GM12891 (cell line): ENCODE results near the gene ARHGEF17.

Experiments used
- POLR2A ChIP-seq: IDR thresholded peaks from 2 replicates; pipeline ENCODE4 v1.6.1; 2011; ENCODE audit warnings: low read depth, low read length, control low read depth
- POLR2AphosphoS5 ChIP-seq: IDR thresholded peaks from 2 replicates; pipeline ENCODE4 v1.6.1; 2011; ENCODE audit warnings: low read depth, low read length, control low read depth
- POU2F2 ChIP-seq: IDR thresholded peaks from 2 replicates; pipeline ENCODE4 v1.6.1; 2011; ENCODE audit warnings: low read depth, mild to moderate bottlenecking, control low read depth, low read length, moderate library complexity
- SPI1 ChIP-seq: IDR thresholded peaks from 2 replicates; pipeline ENCODE4 v1.6.1; 2011; ENCODE audit warnings: low read depth, low read length, control low read depth
- TAF1 ChIP-seq: IDR thresholded peaks from 2 replicates; pipeline ENCODE4 v1.6.1; 2011; ENCODE audit warnings: low read depth, low read length, control low read depth

DNA sequence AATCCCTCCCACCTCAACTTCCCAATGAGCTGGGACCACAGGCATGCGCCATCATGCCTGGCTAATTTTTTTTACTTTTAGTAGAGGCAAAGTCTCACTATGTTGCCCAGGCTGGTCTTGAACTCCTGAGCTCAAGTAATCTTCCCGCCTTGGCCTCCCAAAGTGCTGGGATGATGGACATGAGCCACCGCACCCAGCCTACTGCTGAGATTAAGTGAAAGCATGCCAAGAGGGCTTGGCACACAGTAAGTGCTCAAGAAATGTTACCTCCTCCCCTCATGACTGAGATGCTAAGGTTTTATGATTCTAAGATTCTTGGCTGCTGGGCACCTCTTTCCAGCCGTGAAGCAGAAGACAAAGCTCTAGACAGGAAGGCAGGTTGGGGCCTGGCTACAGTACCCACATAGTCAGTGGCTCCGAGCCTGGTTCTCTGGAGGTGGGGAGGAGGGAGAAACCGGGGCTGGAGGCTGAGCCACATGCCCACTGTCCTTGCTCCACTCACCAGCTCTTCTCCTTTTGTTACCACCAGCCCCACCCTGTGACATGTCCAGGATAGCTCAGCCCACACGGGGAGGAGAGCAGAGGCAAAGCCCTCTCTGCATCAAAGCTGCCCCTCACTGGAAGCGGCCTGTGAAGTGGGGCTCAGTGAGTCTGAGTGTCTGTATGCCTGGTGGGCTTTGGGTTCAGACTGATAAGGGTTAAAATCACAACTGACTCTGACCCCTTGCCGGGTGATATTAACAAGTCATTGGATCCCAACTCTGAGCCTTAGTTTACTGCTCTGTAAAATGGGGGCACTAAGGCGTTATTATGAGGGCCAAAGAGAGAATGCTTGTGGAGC lies 12.9 kb downstream of the ARHGEF17 start:
- no peak for TF ChIP-seq POLR2AphosphoS5
- TF ChIP-seq POLR2A = no peak
- no peak for TF ChIP-seq TAF1
- TF ChIP-seq SPI1 = no peak
- TF ChIP-seq POU2F2 = no peak
